ENCODE results near the gene RPRD1A.

- no peak for TF ChIP-seq POLR2A (IDR thresholded peaks at IDR 0.05)
- TF ChIP-seq CTCF (IDR thresholded peaks at IDR 0.05) = no peak
- TF ChIP-seq POLR2AphosphoS5 (IDR thresholded peaks at IDR 0.05) = no peak
Observed at GRCh38 chr18:36073676-36074075, 6.3 kb upstream of the RPRD1A start.
